Endodermal cell (in vitro differentiated cells): ENCODE measurements around the gene TMEM126B. TPM values are rescaled to one million over a fixed set of nuclear protein-coding genes. Genes with fewer than 3 reads are reported as not detected.
"Not testable (repeated sequence)": the region's sequence is repeated elsewhere in the genome, so short reads cannot be mapped to it uniquely, and the experiment has no call there.

Experiments
- DNase-seq: peaks from one replicate; pipeline ENCODE4 v3.0.0-alpha.2; 2017
- H3K27ac ChIP-seq: 2 replicates; pipeline ENCODE4 v1.5.1; 2013; ENCODE audit warnings: mild to moderate bottlenecking, low read depth, low read length, moderate library complexity
- H3K27me3 ChIP-seq: 2 replicates; pipeline ENCODE4 v1.6.1; 2013; ENCODE audit warnings: mild to moderate bottlenecking, low read length, moderate library complexity; ENCODE audit not compliant: insufficient read depth, control insufficient read depth, poor library complexity, severe bottlenecking
- H3K36me3 ChIP-seq: 2 replicates; pipeline ENCODE4 v1.7.0; 2013; ENCODE audit warnings: mild to moderate bottlenecking, low read length, moderate library complexity; ENCODE audit not compliant: control insufficient read depth, insufficient read depth
- H3K4me1 ChIP-seq: one replicate; pipeline ENCODE4 v1.7.0; 2013; ENCODE audit warnings: low read length; ENCODE audit not compliant: control insufficient read depth, insufficient read depth
- H3K4me3 ChIP-seq: 2 replicates; pipeline ENCODE4 v1.5.1; 2013; ENCODE audit warnings: mild to moderate bottlenecking, low read length, moderate library complexity
- H3K9ac ChIP-seq: 2 replicates; pipeline ENCODE4 v1.6.1; 2013; ENCODE audit warnings: mild to moderate bottlenecking, low read length, moderate library complexity; ENCODE audit not compliant: poor library complexity, severe bottlenecking; ENCODE audit errors: extremely low read depth
- H3K9me3 ChIP-seq: 2 replicates; pipeline ENCODE4 v1.6.1; 2013; ENCODE audit warnings: mild to moderate bottlenecking, low read length, moderate library complexity; ENCODE audit not compliant: control insufficient read depth
- H3K27ac Mint-ChIP-seq: 2 replicates; pipeline ENCODE4 v1.8.0; 2020; ENCODE audit warnings: mixed read lengths
- H3K27me3 Mint-ChIP-seq: 2 replicates; pipeline ENCODE4 v1.8.0; 2021; ENCODE audit warnings: mild to moderate bottlenecking, mixed read lengths; ENCODE audit not compliant: insufficient read depth
- H3K36me3 Mint-ChIP-seq: 2 replicates; pipeline ENCODE4 v1.8.0; 2020; ENCODE audit warnings: low read depth, mixed read lengths
- H3K4me1 Mint-ChIP-seq: 2 replicates; pipeline ENCODE4 v1.8.0; 2020; ENCODE audit warnings: mixed read lengths
- H3K4me3 Mint-ChIP-seq: 2 replicates; pipeline ENCODE4 v1.8.0; 2020; ENCODE audit warnings: mild to moderate bottlenecking, moderate library complexity, mixed read lengths
- H3K9me3 Mint-ChIP-seq: 2 replicates; pipeline ENCODE4 v1.8.0; 2020; ENCODE audit warnings: mild to moderate bottlenecking, mixed read lengths
- CTCF ChIP-seq: fragments of 200-600 bp; sonication (generic); conservative IDR thresholded peaks from 2 replicates; pipeline ENCODE4 v1.5.0; 2021; ENCODE audit warnings: antibody characterized with exemption, mild to moderate bottlenecking
- WGBS, 2 experiments: methylation state at CpG; one replicate each; pipeline versions ENCODE4 v1.1.5 to v1.1.7; 2013; ENCODE audit warnings: missing lambda C conversion rate in 2 of 2, mixed read lengths in 1 of 2; ENCODE audit not compliant: insufficient coverage in 1 of 2, insufficient read length in 1 of 2; 5-methylcytosine and 5-hydroxymethylcytosine counted together
- total RNA-seq, 2 donors: library from RNA; stranded (reverse); fragmentation: NEBNext Ultra II Directional in 1 of 2; extraction: Animal tissue kit (Norgen Biotek cat#: 25700) in 1 of 2; gene quantifications; 2 replicates in 1 of 2; 3 replicates in 1 of 2; pipeline ENCODE4 v1.2.1, GENCODE V29; 2021

Gene TMEM126B
- total RNA-seq, 2 donors from 2014 or later, result 56.4 to 57.3 TPM

GRCh38 chr11:85599083-85599482, 29.3 kb upstream of the TMEM126B start:
- H3K9me3 ChIP-seq, result no peaks in the 10 kb centered on the region
- H3K27me3 ChIP-seq, result no peaks in the 10 kb centered on the region
- H3K4me1 ChIP-seq, result no peaks in the 10 kb centered on the region
- H3K4me3 ChIP-seq, result no peak overlapping the region
- H3K27ac Mint-ChIP-seq, result no peak overlapping the region
- no peak overlapping the region for H3K4me3 Mint-ChIP-seq
- no peaks in the 10 kb centered on the region for H3K27me3 Mint-ChIP-seq
- H3K36me3 ChIP-seq, result no peaks in the 10 kb centered on the region
- H3K9me3 Mint-ChIP-seq, result no peaks in the 10 kb centered on the region
- H3K4me1 Mint-ChIP-seq, result no peaks in the 10 kb centered on the region
- H3K36me3 Mint-ChIP-seq, result no peaks in the 10 kb centered on the region
- no peak for DNase-seq
- TF ChIP-seq CTCF, result no peak
- WGBS, 2 experiments, result 76 to 80% methylated on average over 5 of the region's 5 CpGs
- no peak overlapping the region for H3K9ac ChIP-seq
- no peak overlapping the region for H3K27ac ChIP-seq

GRCh38 chr11:85602526-85603213, 25.7 kb upstream of the TMEM126B start:
- TF ChIP-seq CTCF, result no peak
- no peaks in the 10 kb centered on the region for H3K27me3 Mint-ChIP-seq

GRCh38 chr11:85603220-85603619, 25.2 kb upstream of the TMEM126B start:
- H3K9me3 ChIP-seq, result no peaks in the 10 kb centered on the region
- no peak for DNase-seq
- no peaks in the 10 kb centered on the region for H3K36me3 ChIP-seq
- 83 to 91% methylated on average over 2 to 4 of the region's 4 CpGs for WGBS, 2 experiments
- no peak overlapping the region for H3K4me3 Mint-ChIP-seq
- peaks cover under 1% of the 10 kb centered on the region for H3K4me1 Mint-ChIP-seq
- H3K27me3 ChIP-seq, result no peaks in the 10 kb centered on the region
- no peaks in the 10 kb centered on the region for H3K4me1 ChIP-seq
- H3K36me3 Mint-ChIP-seq, result no peaks in the 10 kb centered on the region
- no peak overlapping the region for H3K27ac ChIP-seq
- H3K27ac Mint-ChIP-seq, result no peak overlapping the region
- no peak for TF ChIP-seq CTCF
- H3K9ac ChIP-seq, result no peak overlapping the region
- no peaks in the 10 kb centered on the region for H3K27me3 Mint-ChIP-seq
- peaks cover 8% of the 10 kb centered on the region for H3K9me3 Mint-ChIP-seq
- H3K4me3 ChIP-seq, result no peak overlapping the region

More at GRCh38 chr11:85602526-85603213, 25.7 kb upstream of the TMEM126B start:
- WGBS, 2 experiments, result 97 to 100% methylated on average over 1 to 2 of the region's 2 CpGs
- DNase-seq, result no peak
- Histone ChIP-seq H3K27me3 (no peaks in the 10 kb centered on the region), H3K36me3 (no peaks in the 10 kb centered on the region), H3K9ac (no peak overlapping the region), H3K9me3 (no peaks in the 10 kb centered on the region), H3K27ac (no peak overlapping the region), H3K4me3 (no peak overlapping the region), H3K4me1 (no peaks in the 10 kb centered on the region)
- Mint-ChIP-seq H3K4me1 (no peaks in the 10 kb centered on the region), H3K4me3 (no peak overlapping the region), H3K27ac (no peak overlapping the region), H3K9me3 (peaks cover 8% of the 10 kb centered on the region), H3K36me3 (no peaks in the 10 kb centered on the region)

- H3K27ac ChIP-seq, H3K4me3 Mint-ChIP-seq, H3K36me3 ChIP-seq, H3K27me3 Mint-ChIP-seq, H3K36me3 Mint-ChIP-seq, DNase-seq, H3K4me3 ChIP-seq, H3K27me3 ChIP-seq, H3K9ac ChIP-seq, H3K4me1 Mint-ChIP-seq, H3K9me3 ChIP-seq, H3K27ac Mint-ChIP-seq, H3K4me1 ChIP-seq: not testable (repeated sequence)
- WGBS, 2 experiments, result 92 to 100% methylated on average over 2 to 3 of the region's 3 CpGs
- peaks cover 11% of the 10 kb centered on the region for H3K9me3 Mint-ChIP-seq
Measured at GRCh38 chr11:85606237-85606636, 22.2 kb upstream of the TMEM126B start.

- not testable (repeated sequence) for H3K36me3 ChIP-seq, H3K4me1 Mint-ChIP-seq, H3K27me3 ChIP-seq, H3K36me3 Mint-ChIP-seq, H3K4me3 Mint-ChIP-seq, H3K4me3 ChIP-seq, H3K27ac Mint-ChIP-seq, H3K4me1 ChIP-seq, H3K9ac ChIP-seq, H3K9me3 ChIP-seq, DNase-seq, H3K27ac ChIP-seq, H3K27me3 Mint-ChIP-seq
- H3K9me3 Mint-ChIP-seq, result peaks cover 11% of the 10 kb centered on the region
Measured at GRCh38 chr11:85608621-85609020, 19.8 kb upstream of the TMEM126B start.
